Hepatocyte (in vitro differentiated cells): ENCODE measurements around the gene TYMS. TPM values are rescaled to one million over a fixed set of nuclear protein-coding genes. Genes with fewer than 3 reads are reported as not detected.

Experiments
- DNase-seq: peaks from one replicate; pipeline ENCODE4 v3.0.0-alpha.2; 2016; ENCODE audit warnings: low spot score
- H2AFZ ChIP-seq: fragments of 200-600 bp; sonication (generic); 2 replicates; pipeline ENCODE4 v1.6.0; 2016; ENCODE audit warnings: antibody characterized with exemption, mild to moderate bottlenecking
- H3K27ac ChIP-seq: fragments of 200-600 bp; sonication (generic); 2 replicates; pipeline ENCODE4 v1.5.1; 2016; ENCODE audit warnings: mild to moderate bottlenecking
- H3K27me3 ChIP-seq: fragments of 200-600 bp; sonication (generic); 2 replicates; pipeline ENCODE4 v1.6.1; 2016
- H3K36me3 ChIP-seq: fragments of 200-600 bp; sonication (generic); replicated peaks from 2 replicates; pipeline ENCODE4 v1.5.1; 2016; ENCODE audit warnings: low read depth; ENCODE audit not compliant: insufficient read depth
- H3K4me1 ChIP-seq: fragments of 200-600 bp; sonication (generic); 2 replicates; pipeline ENCODE4 v1.5.1; 2016; ENCODE audit warnings: mild to moderate bottlenecking, moderate library complexity; ENCODE audit not compliant: insufficient read depth
- H3K4me2 ChIP-seq: fragments of 200-600 bp; sonication (generic); 2 replicates; pipeline ENCODE4 v1.6.0; 2016
- H3K4me3 ChIP-seq: fragments of 200-600 bp; sonication (generic); 2 replicates; pipeline ENCODE4 v1.5.1; 2016; ENCODE audit warnings: mild to moderate bottlenecking
- H3K79me2 ChIP-seq: fragments of 200-600 bp; sonication (generic); 2 replicates; pipeline ENCODE4 v1.6.0; 2017; ENCODE audit warnings: mild to moderate bottlenecking
- H3K9me2 ChIP-seq: fragments of 200-600 bp; sonication (generic); replicated peaks from 2 replicates; pipeline ENCODE4 v1.6.0; 2017; ENCODE audit warnings: mild to moderate bottlenecking; ENCODE audit not compliant: insufficient read depth
- H3K9me3 ChIP-seq: fragments of 200-600 bp; sonication (generic); 2 replicates; pipeline ENCODE4 v1.5.1; 2016; ENCODE audit warnings: low read depth, mild to moderate bottlenecking
- H4K20me1 ChIP-seq: fragments of 200-600 bp; sonication (generic); 2 replicates; pipeline ENCODE4 v1.6.0; 2016; ENCODE audit warnings: mild to moderate bottlenecking; ENCODE audit not compliant: insufficient read depth, poor library complexity, severe bottlenecking
- CTCF ChIP-seq: fragments of 200-600 bp; sonication (generic); IDR thresholded peaks from 2 replicates; pipeline ENCODE4 v1.5.1; 2016; ENCODE audit warnings: antibody characterized with exemption, mild to moderate bottlenecking; ENCODE audit not compliant: poor library complexity
- EZH2 ChIP-seq: fragments of 200-600 bp; sonication (generic); IDR thresholded peaks from 2 replicates; pipeline ENCODE4 v1.6.1; 2016; ENCODE audit warnings: antibody characterized with exemption, mild to moderate bottlenecking, borderline replicate concordance
- EZH2phosphoT487 ChIP-seq: fragments of 200-600 bp; sonication (generic); IDR thresholded peaks from one replicate; pipeline ENCODE4 v1.6.1; 2018; ENCODE audit warnings: antibody characterized with exemption, mild to moderate bottlenecking, low read depth, moderate library complexity; ENCODE audit not compliant: unreplicated experiment, severe bottlenecking
- WGBS: methylation state at CpG from one replicate; pipeline ENCODE4 v1.1.6; 2016; ENCODE audit warnings: low lambda C conversion rate; ENCODE audit errors: missing lambda C conversion rate; 5-methylcytosine and 5-hydroxymethylcytosine counted together
- polyA plus RNA-seq: library from polyadenylated mRNA; unstranded; fragments of >200 nt; fragmentation: Nextera tagmentation; extraction: Ambion mirVana; gene quantifications from 2 replicates; pipeline ENCODE4 v1.2.1, GENCODE V29; 2016
- total RNA-seq: library from RNA; depleted of rRNA; stranded (reverse); fragments of >200 nt; gene quantifications from 2 replicates; pipeline ENCODE4 v1.2.3, GENCODE V29; 2014

The TYMS gene
- total and polyA plus RNA-seq, 2 experiments from 2014 or later: 15.1 to 39.8 TPM

DNA sequence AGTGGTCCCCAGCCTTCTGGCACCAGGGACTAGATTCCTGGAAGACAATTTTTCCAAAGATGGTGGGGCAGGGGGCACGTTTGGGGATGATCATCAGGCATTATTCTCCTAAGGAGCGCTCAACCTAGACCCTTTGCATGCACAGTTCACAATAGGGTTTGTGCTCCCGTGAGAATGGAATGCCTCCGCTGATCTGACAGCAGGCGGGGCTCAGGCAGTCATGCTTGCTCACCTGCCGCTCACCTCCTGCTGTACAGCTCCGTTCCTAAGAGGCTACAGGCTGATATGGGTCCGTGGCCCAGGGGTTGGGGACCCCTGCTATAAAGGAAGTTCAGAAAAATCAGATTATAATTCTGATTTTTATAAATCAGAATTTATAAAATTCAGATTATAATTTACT is 22.3 kb upstream of the TYMS start:
- Histone ChIP-seq H3K27ac (no peak overlapping the region), H3K9me2 (no peaks in the 10 kb centered on the region), H4K20me1 (no peaks in the 10 kb centered on the region), H3K4me1 (no peaks in the 10 kb centered on the region), H3K36me3 (no peaks in the 10 kb centered on the region), H2AFZ (no peak overlapping the region), H3K27me3 (no peaks in the 10 kb centered on the region), H3K79me2 (no peaks in the 10 kb centered on the region), H3K4me3 (no peak overlapping the region), H3K4me2 (no peak overlapping the region), H3K9me3 (no peaks in the 10 kb centered on the region)
- WGBS: 31% methylated on average over 8 of the region's 8 CpGs
- no peak for DNase-seq
- no peak for TF ChIP-seq CTCF
- no peak for TF ChIP-seq EZH2phosphoT487
- no peak for TF ChIP-seq EZH2

GRCh38 chr18:641224-641623 is 16.2 kb upstream of the TYMS start:
- Histone ChIP-seq H3K4me1 (no peaks in the 10 kb centered on the region), H2AFZ (no peak overlapping the region), H3K27me3 (peaks cover 2% of the 10 kb centered on the region), H3K9me3 (no peaks in the 10 kb centered on the region), H3K4me2 (no peak overlapping the region), H4K20me1 (no peaks in the 10 kb centered on the region), H3K79me2 (no peaks in the 10 kb centered on the region), H3K9me2 (no peaks in the 10 kb centered on the region), H3K36me3 (no peaks in the 10 kb centered on the region), H3K4me3 (no peak overlapping the region), H3K27ac (no peak overlapping the region)
- 96% methylated on average over 6 of the region's 6 CpGs for WGBS
- no peak for DNase-seq
- TF ChIP-seq CTCF: no peak

DNA sequence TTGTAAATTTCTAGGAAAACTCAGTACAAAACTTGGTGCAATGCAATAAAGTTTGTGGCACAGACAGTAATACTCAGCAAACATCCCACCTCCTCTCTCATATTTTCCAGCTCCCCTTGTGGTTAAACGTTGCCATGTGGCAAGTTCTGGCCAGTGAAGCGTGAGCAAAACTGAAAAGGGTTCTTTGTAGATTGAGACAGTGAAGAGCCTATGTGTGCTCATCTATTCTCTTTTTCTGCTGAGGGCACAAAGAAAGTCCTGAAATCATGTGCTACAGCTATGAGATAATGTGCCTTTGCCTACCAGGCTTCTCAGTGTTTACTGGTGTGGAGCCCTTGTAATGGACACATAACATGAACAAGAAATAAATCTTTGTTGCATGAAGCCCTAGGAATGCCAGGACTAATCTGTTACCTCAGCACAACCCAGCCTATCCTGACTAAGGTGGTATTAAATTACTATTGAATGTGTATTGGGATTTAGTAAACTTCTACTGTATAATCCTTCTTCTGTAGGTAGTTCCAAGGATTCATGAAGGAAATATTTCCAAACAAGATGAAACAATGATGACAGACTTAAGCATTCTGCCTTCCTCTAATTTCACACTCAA is 13.0 kb upstream of the TYMS start:
- H3K36me3 ChIP-seq: no peaks in the 10 kb centered on the region
- no peaks in the 10 kb centered on the region for H3K9me3 ChIP-seq
- H3K27ac ChIP-seq: no peak overlapping the region
- TF ChIP-seq CTCF: no peak
- TF ChIP-seq EZH2: no peak
- TF ChIP-seq EZH2phosphoT487: no peak
- 47% methylated on average over 2 of the region's 2 CpGs for WGBS
- no peak overlapping the region for H2AFZ ChIP-seq
- H3K4me3 ChIP-seq: no peak overlapping the region
- H3K4me2 ChIP-seq: no peak overlapping the region
- H3K9me2 ChIP-seq: no peaks in the 10 kb centered on the region
- H3K79me2 ChIP-seq: no peaks in the 10 kb centered on the region
- H4K20me1 ChIP-seq: no peaks in the 10 kb centered on the region
- H3K27me3 ChIP-seq: peaks cover 2% of the 10 kb centered on the region
- no peaks in the 10 kb centered on the region for H3K4me1 ChIP-seq
- no peak for DNase-seq

DNA sequence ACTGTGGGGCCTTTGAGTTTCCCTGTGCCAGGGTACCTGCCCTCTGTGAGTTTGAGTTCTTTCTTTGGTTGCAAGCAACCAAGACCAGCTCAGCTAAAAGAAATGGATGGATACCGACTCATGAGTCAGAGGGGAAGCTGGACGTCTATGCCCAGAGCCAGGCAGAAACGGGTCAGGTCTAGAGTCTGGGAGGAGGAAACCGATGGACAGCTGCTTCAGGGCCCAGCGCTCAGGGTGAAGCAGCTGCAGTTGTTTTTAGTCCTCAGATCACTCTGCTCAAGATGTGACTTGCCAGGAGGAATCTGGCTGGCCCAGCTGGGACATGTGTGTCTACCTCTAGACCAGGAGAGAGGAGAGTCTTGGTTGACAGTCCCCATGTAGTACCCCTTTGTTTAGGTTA is 10.1 kb upstream of the TYMS start:
- Histone ChIP-seq H3K79me2 (no peaks in the 10 kb centered on the region), H3K4me1 (no peaks in the 10 kb centered on the region), H3K9me2 (no peaks in the 10 kb centered on the region), H3K27me3 (peaks cover 2% of the 10 kb centered on the region), H3K4me3 (no peak overlapping the region), H4K20me1 (no peaks in the 10 kb centered on the region), H2AFZ (no peak overlapping the region), H3K4me2 (no peak overlapping the region), H3K27ac (no peak overlapping the region), H3K36me3 (no peaks in the 10 kb centered on the region), H3K9me3 (no peaks in the 10 kb centered on the region)
- TF ChIP-seq CTCF: no peak
- no peak for TF ChIP-seq EZH2phosphoT487
- TF ChIP-seq EZH2: no peak
- WGBS: 93% methylated on average over 5 of the region's 5 CpGs
- DNase-seq: no peak
